Hypothalamus (tissue), 51 donors: ENCODE results near the gene CENPS.

Source experiments
- DNase-seq, 51 donors: peaks; one replicate each; lab custom pipeline; 2025; lab: John Stamatoyannopoulos, UW

CENPS gene

GRCh38 chr1:10430216-10431069 lies at the start of gene CENPS:
CENPS (plus strand) TSS chr1:10430433; CDS start chr1:10430518, 85 bp downstream.
- peak; percentile 30 to 99 (median 83) for DNase-seq

GRCh38 chr1:10380594-10381275 lies 49.5 kb upstream of the CENPS start:
- DNase-seq = peak in 9 of 51 donors; percentile 4 to 25 (median 8)

GRCh38 chr1:10383630-10384029 lies 46.6 kb upstream of the CENPS start:
- no peak for DNase-seq

- no peak for DNase-seq
Observed at GRCh38 chr1:10384219-10384618, 46.0 kb upstream of the CENPS start.

- no peak for DNase-seq
Observed at GRCh38 chr1:10386761-10387676, 43.2 kb upstream of the CENPS start.

- peak in 17 of 51 donors; percentile 2 to 43 (median 17) for DNase-seq
Observed at GRCh38 chr1:10387677-10388386, 42.4 kb upstream of the CENPS start.

GRCh38 chr1:10388387-10388715 lies 41.9 kb upstream of the CENPS start:
- no peak for DNase-seq

GRCh38 chr1:10389271-10389973 lies 40.8 kb upstream of the CENPS start:
- no peak for DNase-seq

- no peak for DNase-seq
Observed at GRCh38 chr1:10396870-10397269, 33.4 kb upstream of the CENPS start.

GRCh38 chr1:10398278-10398733 lies 31.9 kb upstream of the CENPS start:
- peak in 1 of 51 donors; percentile 52 for DNase-seq

- DNase-seq = peak; percentile 71 to 99 (median 97)
Observed at GRCh38 chr1:10398734-10399443, 31.3 kb upstream of the CENPS start, which contains the start of gene PGD. PGD (plus strand) TSS chr1:10399064; CDS start chr1:10399118, 54 bp downstream.

GRCh38 chr1:10399444-10399941 lies 30.7 kb upstream of the CENPS start:
- peak in 14 of 51 donors; percentile 18 to 64 (median 40) for DNase-seq

GRCh38 chr1:10400013-10400412 lies 30.2 kb upstream of the CENPS start:
- DNase-seq = no peak

- no peak for DNase-seq
Observed at GRCh38 chr1:10401281-10401680, 29.0 kb upstream of the CENPS start.

GRCh38 chr1:10402729-10403274 lies 27.4 kb upstream of the CENPS start:
- DNase-seq = no peak

GRCh38 chr1:10407201-10407600 lies 23.0 kb upstream of the CENPS start:
- DNase-seq = no peak

- DNase-seq = peak in 8 of 51 donors; percentile 3 to 20 (median 10)
Observed at GRCh38 chr1:10415211-10415930, 14.9 kb upstream of the CENPS start.
